Adrenal gland (tissue), 5 donors: ENCODE measurements around the gene CAMKMT.

Source experiments
- POLR2A ChIP-seq, 2 donors: fragments of 450-650 bp; IDR thresholded peaks; one replicate each; pipeline ENCODE4 v1.6.1; 2017; ENCODE audit warnings: antibody characterized with exemption in 2 of 2, mild to moderate bottlenecking in 2 of 2, moderate library complexity in 1 of 2
- TF ChIP-seq, protein P1 (sequence below), 6 experiments: fragments of 450-650 bp in 4 of 6; fragments of 200-600 bp in 2 of 6; sonication (generic) in 1 of 6; IDR thresholded peaks; 1 replicate in 5 of 6; 2 replicates in 1 of 6; pipeline versions ENCODE4 v1.5.1 to v1.8.0; 2016 to 2021; ENCODE audit warnings: antibody characterized with exemption in 6 of 6, mild to moderate bottlenecking in 2 of 6, moderate library complexity in 1 of 6
- donor health status: DM: no; HTN: no; CAD: no.

DNA sequence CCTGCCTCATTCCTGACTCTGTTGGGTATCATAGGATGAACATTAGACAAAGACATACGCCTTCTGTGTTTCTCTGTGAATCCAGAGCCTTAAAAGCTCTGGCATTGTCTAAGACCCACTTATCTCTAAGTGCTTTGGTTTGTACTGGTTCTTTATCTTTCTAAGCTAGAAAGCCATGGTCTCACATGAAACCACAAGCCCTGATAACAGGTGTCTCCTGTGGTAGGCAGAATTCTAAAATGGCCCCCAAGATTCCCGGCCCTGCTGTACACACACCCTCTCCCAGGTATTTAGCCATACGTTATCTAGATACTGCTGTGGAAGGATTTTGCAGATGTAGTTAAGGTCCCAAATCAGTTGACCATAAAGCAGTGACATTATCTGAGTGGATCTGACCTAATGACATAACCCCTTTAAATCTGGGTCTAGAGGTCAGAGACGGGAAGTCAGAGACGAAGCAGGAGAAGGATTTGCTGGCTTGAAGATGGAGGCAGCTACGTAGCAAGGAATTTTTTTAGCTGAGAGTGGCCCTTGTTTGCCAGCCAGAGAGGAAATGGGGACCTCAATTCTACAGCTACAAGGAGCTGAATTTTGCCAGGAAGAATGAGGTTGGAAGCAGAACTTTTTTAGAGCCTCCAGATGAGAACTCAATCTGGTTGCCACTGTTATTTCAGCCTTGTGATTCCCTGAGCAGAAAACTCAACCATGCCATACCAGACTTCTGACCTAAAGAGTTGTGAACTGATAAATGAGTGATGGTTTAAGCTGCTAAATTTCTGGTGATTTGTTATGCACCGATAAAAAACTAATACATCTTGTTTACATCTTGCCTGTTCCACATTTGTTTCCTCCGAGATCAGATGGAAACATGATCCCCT is 186.7 kb downstream of the CAMKMT start:
- TF ChIP-seq, protein P1, sequence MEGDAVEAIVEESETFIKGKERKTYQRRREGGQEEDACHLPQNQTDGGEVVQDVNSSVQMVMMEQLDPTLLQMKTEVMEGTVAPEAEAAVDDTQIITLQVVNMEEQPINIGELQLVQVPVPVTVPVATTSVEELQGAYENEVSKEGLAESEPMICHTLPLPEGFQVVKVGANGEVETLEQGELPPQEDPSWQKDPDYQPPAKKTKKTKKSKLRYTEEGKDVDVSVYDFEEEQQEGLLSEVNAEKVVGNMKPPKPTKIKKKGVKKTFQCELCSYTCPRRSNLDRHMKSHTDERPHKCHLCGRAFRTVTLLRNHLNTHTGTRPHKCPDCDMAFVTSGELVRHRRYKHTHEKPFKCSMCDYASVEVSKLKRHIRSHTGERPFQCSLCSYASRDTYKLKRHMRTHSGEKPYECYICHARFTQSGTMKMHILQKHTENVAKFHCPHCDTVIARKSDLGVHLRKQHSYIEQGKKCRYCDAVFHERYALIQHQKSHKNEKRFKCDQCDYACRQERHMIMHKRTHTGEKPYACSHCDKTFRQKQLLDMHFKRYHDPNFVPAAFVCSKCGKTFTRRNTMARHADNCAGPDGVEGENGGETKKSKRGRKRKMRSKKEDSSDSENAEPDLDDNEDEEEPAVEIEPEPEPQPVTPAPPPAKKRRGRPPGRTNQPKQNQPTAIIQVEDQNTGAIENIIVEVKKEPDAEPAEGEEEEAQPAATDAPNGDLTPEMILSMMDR (IDR thresholded peaks at IDR 0.05), result no peak
- no peak for TF ChIP-seq POLR2A (IDR thresholded peaks at IDR 0.05)
